Bronchial epithelial cell (primary cell): ENCODE data around the gene IL17B. TPM values are rescaled to one million over a fixed set of nuclear protein-coding genes. Genes with fewer than 3 reads are reported as not detected.

Experiments used
- DNase-seq: peaks from one replicate; pipeline ENCODE4 v3.0.0-alpha.2; 2010; ENCODE audit warnings: low read depth
- FAIRE-seq: peaks from 2 replicates; lab custom pipeline; 2011; peaks lifted over from hg19 to GRCh38; lab: Jason Lieb, UNC
- H3K27me3 ChIP-seq: 2 replicates; pipeline ENCODE4 v1.5.1; 2011; ENCODE audit warnings: low read length; ENCODE audit not compliant: control insufficient read depth, insufficient read depth
- H3K36me3 ChIP-seq: 2 replicates; pipeline ENCODE4 v1.5.1; 2011; ENCODE audit warnings: low read length; ENCODE audit not compliant: control insufficient read depth, insufficient read depth
- H3K4me3 ChIP-seq: 2 replicates; pipeline ENCODE4 v1.5.1; 2011; ENCODE audit warnings: mild to moderate bottlenecking, low read depth, low read length, control low read depth
- total RNA-seq: library from RNA; depleted of rRNA; stranded (reverse); fragments of >200 nt; gene quantifications from 2 replicates; pipeline ENCODE4 v1.2.1, GENCODE V29; 2014
- TF ChIP-seq, protein P1 (sequence below): IDR thresholded peaks from 2 replicates; pipeline ENCODE4 v1.5.1; 2011; ENCODE audit warnings: mild to moderate bottlenecking, moderate library complexity, low read length, control low read depth, inconsistent platforms; ENCODE audit not compliant: insufficient read depth, severe bottlenecking

The IL17B gene
- total RNA-seq, 1 donor from 2014 or later, result not detected

DNA sequence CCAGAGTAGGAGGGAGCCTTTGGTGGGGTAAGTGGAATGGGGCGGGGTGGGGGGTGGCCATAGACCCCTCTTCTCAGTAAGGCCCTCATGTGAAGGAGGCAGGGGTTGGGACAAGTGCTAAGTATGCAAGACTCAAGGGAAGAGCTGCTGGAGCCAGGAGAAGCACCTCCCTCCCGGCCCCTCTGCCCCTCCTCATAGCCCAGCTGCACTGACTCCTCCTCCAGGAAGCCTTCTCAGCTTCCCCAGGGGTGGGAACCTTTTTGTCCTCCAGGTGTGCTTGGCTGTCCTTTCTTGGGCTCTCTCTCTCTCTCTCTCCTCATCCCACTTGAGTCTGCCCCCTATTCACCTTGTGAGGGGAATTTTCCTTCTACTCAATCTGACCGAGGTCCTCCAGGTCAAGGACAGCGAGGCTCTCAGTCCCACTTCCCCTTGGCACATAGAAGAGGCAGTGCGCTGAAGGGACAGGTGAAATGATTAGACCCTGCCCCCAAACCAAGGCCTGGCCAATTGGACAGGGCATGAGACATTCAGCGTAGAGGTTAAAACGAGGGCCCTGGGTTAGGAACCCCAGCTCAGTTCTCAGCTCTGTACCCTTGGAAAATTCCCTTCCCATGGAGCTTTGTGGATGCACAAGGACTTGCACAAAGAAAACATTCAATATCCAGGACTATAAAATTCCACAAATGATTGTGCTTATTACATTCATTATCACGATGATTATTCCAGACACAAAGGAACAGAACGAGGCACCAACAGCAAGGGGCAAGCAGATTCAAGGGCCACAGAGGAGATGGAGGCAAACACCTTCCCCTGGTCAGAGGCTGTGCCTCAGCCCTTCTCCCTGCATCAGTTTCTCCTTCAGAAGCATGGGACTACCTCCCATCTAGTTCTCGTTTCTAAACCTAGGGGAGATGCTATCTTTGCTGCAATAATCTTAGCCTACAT, 45.6 kb upstream of the IL17B start:
- H3K36me3 ChIP-seq, result no peaks in the 10 kb centered on the region
- TF ChIP-seq, protein P1, sequence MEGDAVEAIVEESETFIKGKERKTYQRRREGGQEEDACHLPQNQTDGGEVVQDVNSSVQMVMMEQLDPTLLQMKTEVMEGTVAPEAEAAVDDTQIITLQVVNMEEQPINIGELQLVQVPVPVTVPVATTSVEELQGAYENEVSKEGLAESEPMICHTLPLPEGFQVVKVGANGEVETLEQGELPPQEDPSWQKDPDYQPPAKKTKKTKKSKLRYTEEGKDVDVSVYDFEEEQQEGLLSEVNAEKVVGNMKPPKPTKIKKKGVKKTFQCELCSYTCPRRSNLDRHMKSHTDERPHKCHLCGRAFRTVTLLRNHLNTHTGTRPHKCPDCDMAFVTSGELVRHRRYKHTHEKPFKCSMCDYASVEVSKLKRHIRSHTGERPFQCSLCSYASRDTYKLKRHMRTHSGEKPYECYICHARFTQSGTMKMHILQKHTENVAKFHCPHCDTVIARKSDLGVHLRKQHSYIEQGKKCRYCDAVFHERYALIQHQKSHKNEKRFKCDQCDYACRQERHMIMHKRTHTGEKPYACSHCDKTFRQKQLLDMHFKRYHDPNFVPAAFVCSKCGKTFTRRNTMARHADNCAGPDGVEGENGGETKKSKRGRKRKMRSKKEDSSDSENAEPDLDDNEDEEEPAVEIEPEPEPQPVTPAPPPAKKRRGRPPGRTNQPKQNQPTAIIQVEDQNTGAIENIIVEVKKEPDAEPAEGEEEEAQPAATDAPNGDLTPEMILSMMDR, result no peak
- no peak for DNase-seq
- no peak overlapping the region for H3K4me3 ChIP-seq
- FAIRE-seq, result no peak
- no peaks in the 10 kb centered on the region for H3K27me3 ChIP-seq

- H3K36me3 ChIP-seq, result no peaks in the 10 kb centered on the region
- TF ChIP-seq, protein P1, result no peak
- DNase-seq (no peak), FAIRE-seq (no peak)
- H3K27me3 ChIP-seq, result no peaks in the 10 kb centered on the region
- H3K4me3 ChIP-seq, result no peak overlapping the region
These were observed 44.7 kb upstream of the IL17B start for GRCh38 chr5:149423794-149424268.

- Histone ChIP-seq H3K4me3 (no peak overlapping the region), H3K36me3 (no peaks in the 10 kb centered on the region), H3K27me3 (no peaks in the 10 kb centered on the region)
- FAIRE-seq (peak; percentile 7), DNase-seq (no peak)
- TF ChIP-seq, protein P1, result no peak
These were observed 44.1 kb upstream of the IL17B start for GRCh38 chr5:149423049-149423793.

DNA sequence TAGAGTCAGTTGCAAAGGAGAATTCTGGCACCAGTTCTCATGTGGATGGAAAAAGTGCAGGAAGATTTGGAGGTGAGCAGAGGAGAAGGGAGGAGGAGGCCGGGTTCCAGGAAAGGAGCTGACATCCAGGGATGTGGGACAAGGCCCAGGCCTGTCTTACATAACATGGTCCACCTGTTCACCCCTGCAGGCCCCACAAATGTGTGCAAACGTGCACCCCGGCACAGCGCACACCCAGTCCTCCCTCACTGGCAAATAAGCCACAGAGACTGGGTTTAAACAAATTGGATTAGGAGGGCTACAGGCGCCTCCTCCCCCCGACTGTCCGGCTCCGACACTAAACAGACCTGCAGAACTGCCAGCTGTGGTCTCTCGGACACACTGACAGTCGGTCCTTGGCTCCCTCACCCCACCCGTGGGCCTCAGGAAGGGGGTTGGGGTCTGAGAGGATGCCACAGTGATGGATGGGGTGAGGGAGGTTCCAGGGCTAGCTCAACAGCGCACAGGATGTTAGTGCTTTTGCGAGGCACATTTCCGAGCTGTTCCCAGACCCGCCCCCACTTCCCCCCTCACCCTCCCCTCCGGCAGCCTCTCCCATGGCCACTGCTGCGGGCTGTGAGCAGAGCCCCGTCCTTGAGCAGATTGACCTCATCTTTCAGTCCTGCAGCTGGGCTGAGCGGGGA, 43.4 kb upstream of the IL17B start:
- H3K36me3 ChIP-seq, result no peaks in the 10 kb centered on the region
- DNase-seq, result no peak
- H3K27me3 ChIP-seq, result no peaks in the 10 kb centered on the region
- FAIRE-seq, result no peak
- H3K4me3 ChIP-seq, result no peak overlapping the region
- TF ChIP-seq, protein P1, result no peak

DNA sequence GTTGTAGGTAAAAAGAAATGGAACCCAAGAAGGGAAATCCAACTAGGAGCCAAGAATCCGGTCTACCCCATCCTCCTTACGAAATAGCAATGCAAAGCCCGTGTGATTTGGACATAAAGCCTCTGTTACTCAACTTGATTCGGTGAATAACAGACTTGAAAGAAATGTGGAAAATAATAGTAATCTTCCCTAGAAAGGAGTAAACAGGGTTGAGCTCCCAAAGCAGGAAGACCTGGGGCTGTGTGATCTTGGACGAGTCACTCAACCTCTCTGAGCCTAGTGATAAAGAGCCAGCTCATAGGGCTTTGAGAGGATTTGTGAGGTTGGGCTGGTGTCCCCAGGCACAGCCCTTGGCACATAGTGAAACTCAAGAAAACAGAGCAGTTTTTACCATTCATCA, 42.7 kb upstream of the IL17B start:
- no peaks in the 10 kb centered on the region for H3K36me3 ChIP-seq
- no peak overlapping the region for H3K4me3 ChIP-seq
- TF ChIP-seq, protein P1, result no peak
- peak; percentile 19 for DNase-seq
- H3K27me3 ChIP-seq, result no peaks in the 10 kb centered on the region
- FAIRE-seq, result peak; percentile 43
